Astrocyte of the spinal cord (primary cell): ENCODE measurements around the gene ADCK2.

Experiments
- DNase-seq: peaks from one replicate; pipeline ENCODE4 v3.0.0; 2011; ENCODE audit warnings: low read depth, low spot score
- H3K4me3 ChIP-seq: 2 replicates; pipeline ENCODE4 v1.5.1; 2011; ENCODE audit warnings: low read depth, mild to moderate bottlenecking, low read length, moderate library complexity
- CTCF ChIP-seq: IDR thresholded peaks from 2 replicates; pipeline ENCODE4 v1.5.1; 2012; ENCODE audit warnings: low read depth, mild to moderate bottlenecking, low read length, inconsistent platforms
- in situ Hi-C: cut with HindIII; loops from 2 replicates; pipeline ENCODE4 v1.10.0; 2017; ENCODE audit warnings: low sequenced_read_pairs

ADCK2 gene

GRCh38 chr7:140646931-140647647 is 25.7 kb upstream of the ADCK2 start:
- peak; percentile 73 for TF ChIP-seq CTCF
- no peak overlapping the region for H3K4me3 ChIP-seq
- peak; percentile 19 for DNase-seq
- in situ Hi-C loops: no loop called here

- DNase-seq: peak; percentile 41
- in situ Hi-C loops: no loop called here
- no peak for TF ChIP-seq CTCF
- no peak overlapping the region for H3K4me3 ChIP-seq
These were observed 23.1 kb upstream of the ADCK2 start for GRCh38 chr7:140649556-140650205.

GRCh38 chr7:140650367-140650766 is 22.4 kb upstream of the ADCK2 start:
- TF ChIP-seq CTCF: no peak
- in situ Hi-C loops: no loop called here
- no peak overlapping the region for H3K4me3 ChIP-seq
- no peak for DNase-seq

- no peak overlapping the region for H3K4me3 ChIP-seq
- peak; percentile 76 for TF ChIP-seq CTCF
- peak; percentile 73 for DNase-seq
- in situ Hi-C loops: no loop called here
These were observed 19.2 kb upstream of the ADCK2 start for GRCh38 chr7:140653319-140654108.

GRCh38 chr7:140654109-140654387 is 18.7 kb upstream of the ADCK2 start:
- no peak for TF ChIP-seq CTCF
- in situ Hi-C loops: no loop called here

GRCh38 chr7:140654661-140655060 is 18.1 kb upstream of the ADCK2 start:
- no peak for TF ChIP-seq CTCF
- no peak for DNase-seq
- in situ Hi-C loops: no loop called here
- H3K4me3 ChIP-seq: no peak overlapping the region

More at GRCh38 chr7:140654109-140654387, 18.7 kb upstream of the ADCK2 start:
- H3K4me3 ChIP-seq: no peak overlapping the region
- DNase-seq: no peak
